Measurements from ENCODE around the gene ZW10.
"Not testable (repeated sequence)": the region's sequence is repeated elsewhere in the genome, so short reads cannot be mapped to it uniquely, and the experiment has no call there.

ZW10 gene

GRCh38 chr11:113773416-113774173 lies at the start of gene ZW10:
TSS of gene ZW10 (minus strand) at chr11:113773692. CDS start at chr11:113773666, 26 bp downstream.
- in situ Hi-C loops (cut with MboI; ENCODE audit: low sequenced_read_pairs), result no loop called here

- in situ Hi-C loops (cut with MboI; ENCODE audit: low sequenced_read_pairs), result no loop called here
These were observed 44.9 kb upstream of the ZW10 start for GRCh38 chr11:113818426-113818825.

GRCh38 chr11:113817626-113818025 lies 44.1 kb upstream of the ZW10 start:
- in situ Hi-C loops (cut with MboI; ENCODE audit: low sequenced_read_pairs), result no loop called here

GRCh38 chr11:113817162-113817561 lies 43.7 kb upstream of the ZW10 start:
- in situ Hi-C loops (cut with MboI; ENCODE audit: low sequenced_read_pairs), result no loop called here

DNA sequence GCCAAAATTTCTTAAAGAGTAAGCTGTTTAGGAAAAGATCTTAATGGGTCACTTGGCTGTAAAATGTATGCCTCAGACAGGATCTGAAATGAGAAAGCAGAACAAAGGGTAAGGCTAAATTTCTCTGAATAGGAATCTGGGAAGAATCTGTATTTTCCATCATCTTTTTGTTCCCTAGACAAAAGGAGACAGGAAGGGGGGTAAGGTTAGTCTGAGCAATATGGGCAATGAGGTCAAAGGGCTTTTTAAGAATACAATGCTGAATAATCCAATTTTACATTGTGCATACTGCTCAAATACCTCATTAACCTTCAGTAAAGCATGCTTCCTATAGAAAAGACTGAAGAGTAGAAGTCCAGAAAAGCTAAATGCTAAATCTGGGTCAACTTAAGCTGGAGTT lies 40.7 kb upstream of the ZW10 start:
- in situ Hi-C loops (cut with MboI; ENCODE audit: low sequenced_read_pairs), result no loop called here

DNA sequence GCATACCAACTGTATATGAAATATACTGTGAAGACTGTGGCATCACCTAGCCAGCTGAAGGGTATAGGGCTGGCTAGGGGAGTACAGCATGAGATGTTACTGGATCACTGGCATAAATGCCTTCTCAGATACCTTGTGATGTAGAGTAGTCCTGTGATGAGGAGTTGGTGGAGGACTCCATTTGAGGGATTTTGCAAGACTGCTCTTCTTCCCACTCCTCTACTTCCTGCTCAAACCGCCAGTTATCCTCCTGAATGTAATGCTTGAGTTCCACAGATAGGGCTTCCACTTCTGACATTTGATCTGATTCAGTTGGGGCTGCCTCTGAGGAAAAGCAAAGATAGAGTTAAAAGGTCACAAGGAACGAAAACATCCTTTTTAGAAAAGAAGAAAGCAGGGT lies 35.4 kb upstream of the ZW10 start:
- in situ Hi-C loops (cut with MboI; ENCODE audit: low sequenced_read_pairs), result no loop called here

- in situ Hi-C loops (cut with MboI; ENCODE audit: low sequenced_read_pairs), result no loop called here
These were observed 32.9 kb upstream of the ZW10 start for GRCh38 chr11:113806406-113806805.

DNA sequence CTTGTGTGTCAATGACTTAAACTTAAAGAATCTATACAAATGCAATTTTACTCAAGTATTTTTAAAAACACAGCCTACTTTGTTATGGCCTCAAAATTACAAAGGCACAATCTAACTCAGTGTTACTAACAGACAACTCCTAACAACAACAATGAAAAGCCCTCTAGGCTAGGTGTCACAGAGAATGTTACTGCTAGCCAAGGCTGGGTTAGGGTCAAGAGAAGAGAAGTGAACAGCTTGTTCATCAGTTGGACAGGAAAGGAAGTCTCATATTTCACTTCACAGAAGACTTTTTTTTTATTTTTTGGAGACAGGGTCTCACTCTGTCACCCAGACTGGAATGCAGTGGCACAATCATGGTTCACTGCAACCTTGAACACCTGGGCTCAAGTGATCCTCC lies 32.1 kb upstream of the ZW10 start:
- in situ Hi-C loops (cut with MboI; ENCODE audit: low sequenced_read_pairs), result no loop called here

DNA sequence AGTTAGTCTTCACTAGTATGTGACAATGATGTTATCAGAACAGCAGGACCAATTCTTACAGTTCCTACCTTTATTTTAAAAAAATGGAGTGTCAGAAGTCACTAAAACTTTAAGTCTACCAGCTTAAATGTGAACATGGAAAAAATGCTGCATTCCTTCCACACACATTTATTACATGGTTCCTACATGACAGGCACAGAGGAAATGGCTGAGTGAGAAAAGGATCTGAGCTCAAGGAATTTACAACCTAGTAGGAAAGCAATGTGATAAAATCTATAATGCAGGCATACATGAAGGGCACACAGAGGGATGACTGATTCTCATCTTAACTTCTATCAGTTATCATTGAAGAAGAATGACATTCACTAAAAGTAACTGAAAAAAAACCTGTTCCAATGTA lies 29.1 kb upstream of the ZW10 start:
- in situ Hi-C loops (cut with MboI; ENCODE audit: low sequenced_read_pairs), result no loop called here

- in situ Hi-C loops (cut with MboI; ENCODE audit: low sequenced_read_pairs), result loop anchor here (10.0 kb wide), 1 partner anchor 492 kb away; no protein-coding TSS in a partner anchor
These were observed 23.3 kb upstream of the ZW10 start for GRCh38 chr11:113796663-113797259.

DNA sequence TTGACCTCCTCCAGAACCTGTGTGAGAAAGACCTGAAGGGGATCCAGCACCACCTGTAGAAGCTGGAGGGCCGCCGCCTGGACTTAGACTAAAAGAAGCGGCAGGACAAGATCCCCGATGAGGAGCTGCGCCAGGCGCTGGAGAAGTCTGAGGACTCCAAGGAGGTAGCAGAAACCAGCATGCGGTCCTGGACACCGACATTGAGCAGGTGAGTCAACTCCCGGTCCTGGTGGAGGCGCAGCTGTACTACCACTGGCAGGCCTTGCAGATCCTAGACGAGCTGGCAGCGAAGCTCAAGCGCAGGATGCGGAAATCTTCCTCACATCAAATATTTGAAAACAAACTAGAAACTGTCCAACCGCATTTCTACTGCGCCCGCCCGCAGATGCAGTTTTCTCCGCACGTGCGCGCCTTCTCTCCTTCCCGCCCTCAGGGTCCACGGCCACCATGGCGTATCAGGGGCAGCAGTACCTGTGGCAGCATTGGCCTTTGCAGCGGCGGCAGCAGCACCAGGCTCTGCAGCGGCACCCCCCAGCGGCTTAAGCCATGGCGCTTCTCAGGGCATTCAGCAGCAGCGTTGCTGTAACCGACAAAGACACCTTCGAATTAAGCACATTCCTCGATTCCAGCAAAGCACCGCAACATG lies 16.3 kb upstream of the ZW10 start:
- in situ Hi-C loops (cut with MboI; ENCODE audit: low sequenced_read_pairs), result loop anchor here (10.0 kb wide), 1 partner anchor 485 kb away; no protein-coding TSS in a partner anchor

DNA sequence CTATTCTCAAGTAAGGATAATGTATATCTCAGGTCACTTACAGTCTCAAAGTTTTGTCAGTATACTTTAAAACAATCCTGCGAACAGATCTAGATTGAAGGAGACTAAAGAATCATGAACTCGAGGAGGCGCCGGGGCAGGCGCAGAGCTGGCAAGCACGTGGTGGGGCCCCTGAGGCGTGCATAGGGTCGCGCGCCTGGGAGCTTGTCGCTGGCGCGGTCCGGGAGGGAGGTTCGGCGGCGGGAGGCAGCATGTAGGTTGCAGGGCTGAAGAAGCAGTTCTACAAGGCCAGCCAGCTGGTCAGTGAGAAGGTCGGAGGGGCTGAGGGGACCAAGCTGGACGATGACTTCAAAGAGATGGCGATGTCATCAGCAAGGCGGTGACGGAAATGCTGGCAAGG lies 15.5 kb upstream of the ZW10 start:
- in situ Hi-C loops (cut with MboI; ENCODE audit: low sequenced_read_pairs), result not testable (repeated sequence)

- in situ Hi-C loops (cut with MboI; ENCODE audit: low sequenced_read_pairs), result no loop called here
These were observed 8.6 kb upstream of the ZW10 start for GRCh38 chr11:113782134-113782533.

DNA sequence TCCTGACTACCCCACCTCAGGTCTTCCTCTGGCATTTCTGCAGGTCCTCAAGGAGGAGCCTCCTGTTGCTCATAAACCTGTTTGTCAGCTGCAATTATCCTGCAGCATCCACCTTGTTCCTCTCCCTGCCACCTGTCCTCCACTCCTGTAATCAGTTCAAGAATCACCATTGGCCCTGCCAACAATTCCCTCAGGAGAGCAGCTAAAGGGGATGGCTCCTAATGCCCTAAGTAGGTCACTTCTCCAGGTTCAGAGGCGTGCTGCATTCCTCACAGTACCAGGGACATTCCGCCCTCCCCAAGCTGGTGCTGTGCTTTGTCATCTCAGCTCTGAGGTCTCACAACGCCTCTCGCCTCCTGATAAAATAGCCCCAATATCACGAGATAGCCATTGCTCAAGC lies 8.2 kb upstream of the ZW10 start:
- in situ Hi-C loops (cut with MboI; ENCODE audit: low sequenced_read_pairs), result no loop called here

GRCh38 chr11:113779496-113779895 lies 6.0 kb upstream of the ZW10 start, which contains the start of gene CLDN25:
TSS of gene CLDN25 (plus strand) at chr11:113779796. CDS start at chr11:113779796, 0 bp downstream.
- in situ Hi-C loops (cut with MboI; ENCODE audit: low sequenced_read_pairs), result no loop called here

DNA sequence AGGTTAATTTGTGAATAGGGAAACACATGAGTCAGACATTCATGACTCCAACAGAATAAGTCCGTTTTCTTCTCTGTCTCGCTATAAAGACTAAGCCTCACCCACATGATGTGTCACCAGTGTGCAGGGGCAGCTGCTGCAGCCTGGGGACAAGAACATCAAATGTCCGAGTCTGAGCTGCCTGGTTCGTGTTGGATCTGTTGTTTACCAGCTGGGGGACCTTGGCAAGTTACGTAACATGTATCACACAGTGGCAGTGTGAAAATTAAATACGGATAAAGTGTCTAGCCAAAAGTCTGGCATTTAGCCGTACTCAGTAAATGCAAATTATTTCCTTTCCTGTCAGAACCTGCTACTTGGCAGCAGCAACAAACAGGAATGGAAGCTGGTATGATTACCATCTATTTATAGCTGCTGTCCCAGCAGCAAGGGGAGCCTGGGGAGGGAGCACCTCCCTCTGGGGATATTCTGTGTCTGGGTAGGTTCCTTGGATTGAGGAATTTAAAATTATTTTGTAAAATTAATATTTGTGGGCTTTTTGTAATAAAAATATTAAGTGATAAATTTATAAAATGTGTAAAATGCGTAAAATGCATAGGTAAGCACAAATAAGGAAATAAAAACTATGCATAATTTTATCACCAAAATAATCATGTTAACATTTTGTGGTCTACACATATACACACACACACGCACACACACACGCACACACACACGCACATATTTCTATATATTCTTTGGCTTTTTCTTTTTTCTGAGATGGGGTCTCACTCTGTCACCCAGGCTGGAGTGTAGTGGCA lies 4.8 kb upstream of the ZW10 start:
- in situ Hi-C loops (cut with MboI; ENCODE audit: low sequenced_read_pairs), result no loop called here

DNA sequence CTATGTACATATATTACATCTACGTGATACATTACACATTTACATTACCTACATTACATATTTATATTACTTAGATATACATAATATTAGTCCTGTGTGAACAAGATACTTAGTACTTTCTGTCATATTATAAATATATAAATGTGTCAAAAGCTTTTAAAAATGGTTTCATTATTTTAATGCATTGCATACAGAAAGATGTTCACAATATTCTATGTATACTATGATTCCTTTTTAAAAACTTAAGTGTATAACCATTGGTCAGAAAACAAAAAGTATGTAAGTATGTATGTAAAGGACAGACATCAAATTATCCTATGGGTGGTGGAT lies 647 bp upstream of the ZW10 start:
- in situ Hi-C loops (cut with MboI; ENCODE audit: low sequenced_read_pairs), result no loop called here

GRCh38 chr11:113773092-113773415 lies 438 bp downstream of the ZW10 start:
- in situ Hi-C loops (cut with MboI; ENCODE audit: low sequenced_read_pairs), result no loop called here

GRCh38 chr11:113771964-113772363 lies 1.5 kb downstream of the ZW10 start:
- in situ Hi-C loops (cut with MboI; ENCODE audit: low sequenced_read_pairs), result no loop called here

GRCh38 chr11:113764527-113765219 lies 8.8 kb downstream of the ZW10 start:
- in situ Hi-C loops (cut with MboI; ENCODE audit: low sequenced_read_pairs), result no loop called here

GRCh38 chr11:113763040-113763439 lies 10.5 kb downstream of the ZW10 start:
- in situ Hi-C loops (cut with MboI; ENCODE audit: low sequenced_read_pairs), result not testable (repeated sequence)
